Choroid plexus epithelial cell (primary cell): ENCODE measurements around the gene STXBP5.

Experiments
- DNase-seq: peaks from one replicate; pipeline ENCODE4 v3.0.0-alpha.2; 2010; ENCODE audit warnings: low read depth
- H3K4me3 ChIP-seq: 2 replicates; pipeline ENCODE4 v1.5.1; 2011; ENCODE audit warnings: low read depth, mild to moderate bottlenecking, control low read depth, low read length, moderate library complexity
- CTCF ChIP-seq: conservative IDR thresholded peaks from 2 replicates; pipeline ENCODE4 v1.5.1; 2011; ENCODE audit warnings: low read depth, mild to moderate bottlenecking, control low read depth, inconsistent platforms, low read length, moderate library complexity

The STXBP5 gene

GRCh38 chr6:147216915-147217314 lies 12.7 kb downstream of the STXBP5 start:
- no peak for DNase-seq
- no peak overlapping the region for H3K4me3 ChIP-seq
- no peak for TF ChIP-seq CTCF

- H3K4me3 ChIP-seq: no peak overlapping the region
- DNase-seq: no peak
- TF ChIP-seq CTCF: no peak
Measured at GRCh38 chr6:147217840-147218404, 13.7 kb downstream of the STXBP5 start.

GRCh38 chr6:147218797-147219196 lies 14.6 kb downstream of the STXBP5 start:
- TF ChIP-seq CTCF: no peak
- H3K4me3 ChIP-seq: no peak overlapping the region
- no peak for DNase-seq

- no peak overlapping the region for H3K4me3 ChIP-seq
- TF ChIP-seq CTCF: no peak
- DNase-seq: no peak
Measured at GRCh38 chr6:147219463-147219862, 15.2 kb downstream of the STXBP5 start.

- no peak overlapping the region for H3K4me3 ChIP-seq
- no peak for DNase-seq
- no peak for TF ChIP-seq CTCF
Measured at GRCh38 chr6:147220345-147220744, 16.1 kb downstream of the STXBP5 start.

GRCh38 chr6:147221739-147222138 lies 17.5 kb downstream of the STXBP5 start:
- no peak for TF ChIP-seq CTCF
- H3K4me3 ChIP-seq: no peak overlapping the region
- DNase-seq: no peak

- peak; percentile 64 for DNase-seq
- H3K4me3 ChIP-seq: no peak overlapping the region
- TF ChIP-seq CTCF: peak; percentile 58
Measured at GRCh38 chr6:147222160-147222838, 18.1 kb downstream of the STXBP5 start.
